Right lobe of liver (tissue), 4 donors: ENCODE measurements around the gene ZNF519.

Source experiments
- POLR2A ChIP-seq: fragments of 450-650 bp; IDR thresholded peaks from one replicate; pipeline ENCODE4 v1.6.1; 2017; ENCODE audit warnings: antibody characterized with exemption, mild to moderate bottlenecking
- TF ChIP-seq, protein P1 (sequence below), 4 donors: fragments of 200-600 bp in 3 of 4; fragments of 450-650 bp in 1 of 4; IDR thresholded peaks; one replicate each; pipeline versions ENCODE4 v1.5.1 to v1.8.0; 2016 to 2022; ENCODE audit warnings: antibody characterized with exemption in 4 of 4, mild to moderate bottlenecking in 2 of 4
- donor health status: DM: no; HTN: no; CAD: no.
- donor health status: DM: no; HTN: no; CAD: no.
- donor health status: DM: no; HTN: yes; CAD: no.

DNA sequence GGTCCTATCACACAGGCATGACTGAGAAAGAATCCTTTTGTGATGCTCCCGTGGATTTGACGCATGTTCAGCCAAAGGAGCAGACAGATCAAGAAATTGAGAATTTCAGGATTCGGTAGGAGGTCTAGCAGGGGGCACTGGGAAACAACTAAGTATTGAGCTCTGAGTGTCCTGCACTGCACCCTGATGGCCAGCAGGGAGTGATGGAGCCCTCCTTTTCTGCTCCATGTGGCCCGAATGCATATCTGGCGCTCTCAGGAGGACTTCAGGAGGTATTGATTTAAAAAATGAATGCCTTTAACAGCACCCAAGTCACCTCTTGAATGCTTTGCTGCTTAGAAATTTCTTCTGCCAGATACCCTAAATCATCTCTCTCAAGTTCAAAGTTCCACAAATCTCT lies 58.0 kb downstream of the ZNF519 start:
- TF ChIP-seq, protein P1, sequence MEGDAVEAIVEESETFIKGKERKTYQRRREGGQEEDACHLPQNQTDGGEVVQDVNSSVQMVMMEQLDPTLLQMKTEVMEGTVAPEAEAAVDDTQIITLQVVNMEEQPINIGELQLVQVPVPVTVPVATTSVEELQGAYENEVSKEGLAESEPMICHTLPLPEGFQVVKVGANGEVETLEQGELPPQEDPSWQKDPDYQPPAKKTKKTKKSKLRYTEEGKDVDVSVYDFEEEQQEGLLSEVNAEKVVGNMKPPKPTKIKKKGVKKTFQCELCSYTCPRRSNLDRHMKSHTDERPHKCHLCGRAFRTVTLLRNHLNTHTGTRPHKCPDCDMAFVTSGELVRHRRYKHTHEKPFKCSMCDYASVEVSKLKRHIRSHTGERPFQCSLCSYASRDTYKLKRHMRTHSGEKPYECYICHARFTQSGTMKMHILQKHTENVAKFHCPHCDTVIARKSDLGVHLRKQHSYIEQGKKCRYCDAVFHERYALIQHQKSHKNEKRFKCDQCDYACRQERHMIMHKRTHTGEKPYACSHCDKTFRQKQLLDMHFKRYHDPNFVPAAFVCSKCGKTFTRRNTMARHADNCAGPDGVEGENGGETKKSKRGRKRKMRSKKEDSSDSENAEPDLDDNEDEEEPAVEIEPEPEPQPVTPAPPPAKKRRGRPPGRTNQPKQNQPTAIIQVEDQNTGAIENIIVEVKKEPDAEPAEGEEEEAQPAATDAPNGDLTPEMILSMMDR (IDR thresholded peaks at IDR 0.05) = no peak
- TF ChIP-seq POLR2A = no peak
